Spleen (tissue), 7 donors: Measurements from ENCODE around the gene MALSU1.

ENCODE experiments used
- CTCF ChIP-seq, 11 experiments: fragments of 200-600 bp in 7 of 11; fragments of 450-650 bp in 4 of 11; sonication (generic) in 4 of 11; IDR thresholded peaks in 8 of 11; conservative IDR thresholded peaks in 3 of 11; 1 replicate in 7 of 11; 2 replicates in 4 of 11; pipeline versions ENCODE4 v1.4.0 to v1.8.0; 2016 to 2021; ENCODE audit warnings: antibody characterized with exemption in 11 of 11, inconsistent platforms in 4 of 11, mild to moderate bottlenecking in 1 of 11
- POLR2A ChIP-seq, 3 donors: fragments of 450-650 bp; IDR thresholded peaks; one replicate each; pipeline ENCODE4 v1.5.1; 2017; ENCODE audit warnings: antibody characterized with exemption in 3 of 3, mild to moderate bottlenecking in 1 of 3
- POLR2AphosphoS5 ChIP-seq, 3 donors: sonication (generic); formaldehyde crosslinking; IDR thresholded peaks; one replicate each; pipeline ENCODE4 v1.5.1; 2017; ENCODE audit warnings: antibody characterized with exemption in 3 of 3
- donor health status: DM: no; HTN: no; CAD: no; lungs with moderate emphysema.
- donor health status: DM: no; HTN: no; CAD: no.
- donor health status: DM: no; HTN: no; CAD: no.

GRCh38 chr7:23267357-23267756 is 31.8 kb upstream of the MALSU1 start:
- no peak for TF ChIP-seq CTCF (IDR thresholded peaks at IDR 0.05 in 8 of 11, conservative IDR thresholded peaks at IDR 0.05 in 3 of 11)
- no peak for TF ChIP-seq POLR2A (IDR thresholded peaks at IDR 0.05)
- TF ChIP-seq POLR2AphosphoS5 (IDR thresholded peaks at IDR 0.05): no peak
